ENCODE measurements around the gene ZNF385B.

Gene ZNF385B

GRCh38 chr2:179550214-179550613 is 311.2 kb downstream of the ZNF385B start:
- H3K4me3 Mint-ChIP-seq = no peak overlapping the region
- DNase-seq (ENCODE audit: low spot score in 2 of 2) (no peak), ATAC-seq (replicated peaks; ENCODE audit: extremely low read depth, poor library complexity, severe bottlenecking) (no peak)
- H3K27ac Mint-ChIP-seq (ENCODE audit: low read depth) = no peak overlapping the region
- H3K9me3 Mint-ChIP-seq = peaks cover 10% of the 10 kb centered on the region
- no peaks in the 10 kb centered on the region for H3K27me3 Mint-ChIP-seq
- H3K36me3 Mint-ChIP-seq (ENCODE audit: insufficient read depth) = no peaks in the 10 kb centered on the region
- H3K4me1 Mint-ChIP-seq = no peaks in the 10 kb centered on the region

GRCh38 chr2:179546656-179547055 is 314.8 kb downstream of the ZNF385B start:
- Mint-ChIP-seq H3K4me1 (no peaks in the 10 kb centered on the region), H3K9me3 (peaks cover 10% of the 10 kb centered on the region), H3K27me3 (no peaks in the 10 kb centered on the region), H3K36me3 (ENCODE audit: insufficient read depth) (no peaks in the 10 kb centered on the region), H3K27ac (ENCODE audit: low read depth) (no peak overlapping the region), H3K4me3 (no peak overlapping the region)
- DNase-seq (ENCODE audit: low spot score in 2 of 2) (no peak), ATAC-seq (replicated peaks; ENCODE audit: extremely low read depth, poor library complexity, severe bottlenecking) (no peak)

GRCh38 chr2:179545024-179545423 is 316.4 kb downstream of the ZNF385B start:
- no peaks in the 10 kb centered on the region for H3K4me1 Mint-ChIP-seq
- ATAC-seq (replicated peaks; ENCODE audit: extremely low read depth, poor library complexity, severe bottlenecking) (no peak), DNase-seq (ENCODE audit: low spot score in 2 of 2) (no peak)
- H3K36me3 Mint-ChIP-seq (ENCODE audit: insufficient read depth) = no peaks in the 10 kb centered on the region
- H3K9me3 Mint-ChIP-seq = peaks cover 10% of the 10 kb centered on the region
- H3K27me3 Mint-ChIP-seq = no peaks in the 10 kb centered on the region
- no peak overlapping the region for H3K27ac Mint-ChIP-seq (ENCODE audit: low read depth)
- no peak overlapping the region for H3K4me3 Mint-ChIP-seq

- no peak overlapping the region for H3K4me3 Mint-ChIP-seq
- H3K27me3 Mint-ChIP-seq = no peaks in the 10 kb centered on the region
- no peak overlapping the region for H3K27ac Mint-ChIP-seq (ENCODE audit: low read depth)
- H3K36me3 Mint-ChIP-seq (ENCODE audit: insufficient read depth) = no peaks in the 10 kb centered on the region
- H3K4me1 Mint-ChIP-seq = no peaks in the 10 kb centered on the region
- ATAC-seq (replicated peaks; ENCODE audit: extremely low read depth, poor library complexity, severe bottlenecking) = no peak
- H3K9me3 Mint-ChIP-seq = peaks cover 10% of the 10 kb centered on the region
- DNase-seq (ENCODE audit: low spot score in 2 of 2) = no peak
Measured at GRCh38 chr2:179543361-179543901, 318.0 kb downstream of the ZNF385B start.

- peaks cover 8% of the 10 kb centered on the region for H3K9me3 Mint-ChIP-seq
- H3K4me3 Mint-ChIP-seq = no peak overlapping the region
- ATAC-seq (replicated peaks; ENCODE audit: extremely low read depth, poor library complexity, severe bottlenecking) (no peak), DNase-seq (ENCODE audit: low spot score in 2 of 2) (no peak)
- no peaks in the 10 kb centered on the region for H3K4me1 Mint-ChIP-seq
- no peaks in the 10 kb centered on the region for H3K27me3 Mint-ChIP-seq
- no peaks in the 10 kb centered on the region for H3K36me3 Mint-ChIP-seq (ENCODE audit: insufficient read depth)
- H3K27ac Mint-ChIP-seq (ENCODE audit: low read depth) = no peak overlapping the region
Measured at GRCh38 chr2:179541586-179541985, 319.8 kb downstream of the ZNF385B start.

- H3K27me3 Mint-ChIP-seq = no peaks in the 10 kb centered on the region
- no peak for DNase-seq (ENCODE audit: low spot score in 2 of 2)
- H3K4me1 Mint-ChIP-seq = no peaks in the 10 kb centered on the region
- no peak overlapping the region for H3K4me3 Mint-ChIP-seq
- no peak for ATAC-seq (replicated peaks; ENCODE audit: extremely low read depth, poor library complexity, severe bottlenecking)
- H3K9me3 Mint-ChIP-seq = peaks cover 5% of the 10 kb centered on the region
- no peaks in the 10 kb centered on the region for H3K36me3 Mint-ChIP-seq (ENCODE audit: insufficient read depth)
- H3K27ac Mint-ChIP-seq (ENCODE audit: low read depth) = no peak overlapping the region
Measured at GRCh38 chr2:179539124-179539511, 322.3 kb downstream of the ZNF385B start.

GRCh38 chr2:179538406-179539123 is 322.8 kb downstream of the ZNF385B start:
- Mint-ChIP-seq H3K4me3 (no peak overlapping the region), H3K36me3 (ENCODE audit: insufficient read depth) (no peaks in the 10 kb centered on the region), H3K27ac (ENCODE audit: low read depth) (no peak overlapping the region), H3K4me1 (no peaks in the 10 kb centered on the region), H3K9me3 (peaks cover 5% of the 10 kb centered on the region), H3K27me3 (no peaks in the 10 kb centered on the region)
- ATAC-seq (replicated peaks; ENCODE audit: extremely low read depth, poor library complexity, severe bottlenecking) (no peak), DNase-seq (ENCODE audit: low spot score in 2 of 2) (no peak)

GRCh38 chr2:179536185-179536584 is 325.2 kb downstream of the ZNF385B start:
- H3K4me1 Mint-ChIP-seq = no peaks in the 10 kb centered on the region
- H3K4me3 Mint-ChIP-seq = no peak overlapping the region
- no peak for DNase-seq (ENCODE audit: low spot score in 2 of 2)
- H3K27me3 Mint-ChIP-seq = no peaks in the 10 kb centered on the region
- peaks cover 5% of the 10 kb centered on the region for H3K9me3 Mint-ChIP-seq
- no peak for ATAC-seq (replicated peaks; ENCODE audit: extremely low read depth, poor library complexity, severe bottlenecking)
- H3K27ac Mint-ChIP-seq (ENCODE audit: low read depth) = no peak overlapping the region
- no peaks in the 10 kb centered on the region for H3K36me3 Mint-ChIP-seq (ENCODE audit: insufficient read depth)

- Mint-ChIP-seq H3K9me3 (peaks cover 5% of the 10 kb centered on the region), H3K27me3 (no peaks in the 10 kb centered on the region), H3K36me3 (ENCODE audit: insufficient read depth) (no peaks in the 10 kb centered on the region), H3K4me1 (no peaks in the 10 kb centered on the region), H3K4me3 (no peak overlapping the region), H3K27ac (ENCODE audit: low read depth) (no peak overlapping the region)
- ATAC-seq (replicated peaks; ENCODE audit: extremely low read depth, poor library complexity, severe bottlenecking) (no peak), DNase-seq (ENCODE audit: low spot score in 2 of 2) (no peak)
Measured at GRCh38 chr2:179533875-179534274, 327.5 kb downstream of the ZNF385B start.

GRCh38 chr2:179532863-179533278 is 328.5 kb downstream of the ZNF385B start:
- Mint-ChIP-seq H3K36me3 (ENCODE audit: insufficient read depth) (no peaks in the 10 kb centered on the region), H3K27me3 (no peaks in the 10 kb centered on the region), H3K4me3 (no peak overlapping the region), H3K4me1 (no peaks in the 10 kb centered on the region), H3K9me3 (peaks cover 5% of the 10 kb centered on the region), H3K27ac (ENCODE audit: low read depth) (no peak overlapping the region)
- no peak for DNase-seq (ENCODE audit: low spot score in 2 of 2)
- ATAC-seq (replicated peaks; ENCODE audit: extremely low read depth, poor library complexity, severe bottlenecking) = no peak

- Mint-ChIP-seq H3K27ac (ENCODE audit: low read depth) (no peak overlapping the region), H3K9me3 (no peaks in the 10 kb centered on the region), H3K36me3 (ENCODE audit: insufficient read depth) (no peaks in the 10 kb centered on the region), H3K4me3 (no peak overlapping the region), H3K27me3 (no peaks in the 10 kb centered on the region), H3K4me1 (no peaks in the 10 kb centered on the region)
- ATAC-seq (replicated peaks; ENCODE audit: extremely low read depth, poor library complexity, severe bottlenecking) = no peak
- DNase-seq (ENCODE audit: low spot score in 2 of 2) = no peak
Measured at GRCh38 chr2:179528576-179529069, 332.8 kb downstream of the ZNF385B start.

GRCh38 chr2:179525340-179525739 is 336.1 kb downstream of the ZNF385B start:
- Mint-ChIP-seq H3K4me1 (no peaks in the 10 kb centered on the region), H3K27ac (ENCODE audit: low read depth) (no peak overlapping the region), H3K4me3 (no peak overlapping the region), H3K9me3 (no peaks in the 10 kb centered on the region), H3K27me3 (no peaks in the 10 kb centered on the region), H3K36me3 (ENCODE audit: insufficient read depth) (no peaks in the 10 kb centered on the region)
- DNase-seq (ENCODE audit: low spot score in 2 of 2) = no peak
- no peak for ATAC-seq (replicated peaks; ENCODE audit: extremely low read depth, poor library complexity, severe bottlenecking)

- no peaks in the 10 kb centered on the region for H3K36me3 Mint-ChIP-seq (ENCODE audit: insufficient read depth)
- DNase-seq (ENCODE audit: low spot score in 2 of 2) = no peak
Measured at GRCh38 chr2:179524809-179525339, 336.5 kb downstream of the ZNF385B start.

More at GRCh38 chr2:179524809-179525339, 336.5 kb downstream of the ZNF385B start:
- Mint-ChIP-seq H3K9me3 (no peaks in the 10 kb centered on the region), H3K4me3 (no peak overlapping the region), H3K4me1 (no peaks in the 10 kb centered on the region), H3K27me3 (no peaks in the 10 kb centered on the region), H3K27ac (ENCODE audit: low read depth) (no peak overlapping the region)
- ATAC-seq (replicated peaks; ENCODE audit: extremely low read depth, poor library complexity, severe bottlenecking) = no peak

Data from central memory CD8-positive, alpha-beta T cell (primary cell).